Left ventricle myocardium inferior (tissue), 1 donor: ENCODE data around the gene BSPRY. TPM values are rescaled to one million over a fixed set of nuclear protein-coding genes. Genes with fewer than 3 reads are reported as not detected.

Source experiments
- DNase-seq: peaks from one replicate; pipeline ENCODE4 v3.0.0-alpha.2; 2020
- H3K27ac ChIP-seq: fragments of 200-600 bp; replicated peaks from 2 replicates; pipeline ENCODE4 v1.8.0; 2021
- H3K27me3 ChIP-seq: fragments of 200-600 bp; 2 replicates; pipeline ENCODE4 v1.8.0; 2021; ENCODE audit warnings: low read depth
- H3K36me3 ChIP-seq: fragments of 200-600 bp; 2 replicates; pipeline ENCODE4 v1.8.0; 2021
- H3K4me1 ChIP-seq: fragments of 200-600 bp; 2 replicates; pipeline ENCODE4 v1.8.0; 2021
- H3K4me3 ChIP-seq: fragments of 200-600 bp; 2 replicates; pipeline ENCODE4 v1.8.0; 2021; ENCODE audit warnings: mild to moderate bottlenecking, moderate library complexity
- H3K9me3 ChIP-seq: fragments of 200-600 bp; replicated peaks from 2 replicates; pipeline ENCODE4 v1.8.0; 2021
- intact Hi-C: fragments of 100-400 bp; cut with micrococcal nuclease; formaldehyde crosslinking; loops from one replicate; pipeline ENCODE4 v1.11.0; 2022
- total RNA-seq: library from RNA; stranded (reverse); fragmentation: NEBNext Ultra II Directional; extraction: Animal tissue kit (Norgen Biotek cat#: 25700); gene quantifications from one replicate; pipeline ENCODE4 v1.2.1, GENCODE V29; 2021
- TF ChIP-seq, protein P1 (sequence below): fragments of 200-600 bp; IDR thresholded peaks from 2 replicates; pipeline ENCODE4 v1.8.0; 2021; ENCODE audit warnings: antibody characterized with exemption, mild to moderate bottlenecking, borderline replicate concordance
- donor health status: DM: no; HTN: yes; CAD: no; lungs with severe emphysema.

Gene BSPRY
- total RNA-seq, 1 donor from 2014 or later: 0.25 TPM

DNA sequence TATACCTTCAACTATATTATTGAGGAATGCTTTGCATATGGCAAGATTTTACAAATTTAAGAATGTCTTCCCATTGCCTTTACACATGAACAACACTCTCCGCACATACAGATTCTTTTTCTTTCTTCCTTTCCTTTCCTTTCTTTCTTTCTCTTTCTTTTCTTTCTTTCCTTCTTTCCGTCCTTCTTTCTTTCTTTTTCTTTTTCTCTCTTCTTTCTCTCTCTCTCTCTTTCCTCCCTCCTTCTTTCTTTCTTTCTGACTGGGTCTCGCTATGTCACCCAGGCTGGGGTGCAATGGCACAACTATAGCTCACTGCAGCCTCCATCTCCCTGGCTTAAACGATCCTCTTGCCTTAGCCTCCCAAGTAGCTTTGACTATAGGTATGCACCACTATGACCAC lies 23.1 kb upstream of the BSPRY start:
- peaks cover 9% of the 10 kb centered on the region for H3K4me1 ChIP-seq

DNA sequence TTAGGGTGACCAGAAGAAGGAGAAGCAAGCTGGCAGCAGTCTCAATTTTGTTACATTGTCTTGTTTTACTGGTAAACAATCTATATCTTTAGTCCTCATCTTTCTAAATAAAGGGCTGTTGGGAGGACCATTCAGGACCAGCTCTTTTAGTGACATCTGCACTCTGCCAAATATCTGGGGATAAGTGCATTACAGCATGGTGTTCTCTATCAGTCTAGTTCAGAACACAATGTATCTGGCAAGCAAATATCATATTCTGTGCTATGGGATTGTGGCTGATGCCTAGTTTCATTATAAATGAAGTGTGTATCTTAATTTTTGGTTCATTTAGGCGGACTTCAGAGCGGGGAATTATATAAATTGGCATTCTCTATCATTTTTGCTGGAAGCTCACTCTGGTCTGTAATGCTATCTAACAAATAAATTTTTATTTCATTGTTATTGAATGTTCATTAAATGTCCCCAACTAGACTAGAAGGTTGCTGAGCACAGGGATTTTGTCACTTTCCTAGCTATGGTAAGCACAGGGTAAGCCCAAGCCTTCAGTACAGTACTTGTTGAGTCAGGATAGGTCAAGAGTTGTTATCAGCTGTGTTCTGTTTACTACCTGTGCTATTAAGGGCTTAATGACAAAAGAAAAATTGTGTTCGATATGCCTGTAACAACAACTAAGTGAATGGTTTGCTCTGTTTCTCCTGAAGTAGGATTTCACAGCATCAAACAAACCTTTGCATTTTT lies 21.1 kb upstream of the BSPRY start:
- Histone ChIP-seq H3K9me3 (no peaks in the 10 kb centered on the region), H3K4me3 (no peak overlapping the region), H3K4me1 (peaks cover 9% of the 10 kb centered on the region), H3K36me3 (no peaks in the 10 kb centered on the region), H3K27me3 (no peaks in the 10 kb centered on the region), H3K27ac (peak overlapping the region; percentile 73)
- intact Hi-C loops: no loop called here
- no peak for DNase-seq
- TF ChIP-seq, protein P1, sequence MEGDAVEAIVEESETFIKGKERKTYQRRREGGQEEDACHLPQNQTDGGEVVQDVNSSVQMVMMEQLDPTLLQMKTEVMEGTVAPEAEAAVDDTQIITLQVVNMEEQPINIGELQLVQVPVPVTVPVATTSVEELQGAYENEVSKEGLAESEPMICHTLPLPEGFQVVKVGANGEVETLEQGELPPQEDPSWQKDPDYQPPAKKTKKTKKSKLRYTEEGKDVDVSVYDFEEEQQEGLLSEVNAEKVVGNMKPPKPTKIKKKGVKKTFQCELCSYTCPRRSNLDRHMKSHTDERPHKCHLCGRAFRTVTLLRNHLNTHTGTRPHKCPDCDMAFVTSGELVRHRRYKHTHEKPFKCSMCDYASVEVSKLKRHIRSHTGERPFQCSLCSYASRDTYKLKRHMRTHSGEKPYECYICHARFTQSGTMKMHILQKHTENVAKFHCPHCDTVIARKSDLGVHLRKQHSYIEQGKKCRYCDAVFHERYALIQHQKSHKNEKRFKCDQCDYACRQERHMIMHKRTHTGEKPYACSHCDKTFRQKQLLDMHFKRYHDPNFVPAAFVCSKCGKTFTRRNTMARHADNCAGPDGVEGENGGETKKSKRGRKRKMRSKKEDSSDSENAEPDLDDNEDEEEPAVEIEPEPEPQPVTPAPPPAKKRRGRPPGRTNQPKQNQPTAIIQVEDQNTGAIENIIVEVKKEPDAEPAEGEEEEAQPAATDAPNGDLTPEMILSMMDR: no peak

More for the DNA sequence above, 23.1 kb upstream of the BSPRY start:
- intact Hi-C loops: no loop called here
- no peaks in the 10 kb centered on the region for H3K9me3 ChIP-seq
- no peak for DNase-seq
- TF ChIP-seq, protein P1: no peak
- no peak overlapping the region for H3K4me3 ChIP-seq
- no peaks in the 10 kb centered on the region for H3K27me3 ChIP-seq
- peaks cover 4% of the 10 kb centered on the region for H3K36me3 ChIP-seq
- H3K27ac ChIP-seq: no peak overlapping the region

DNA sequence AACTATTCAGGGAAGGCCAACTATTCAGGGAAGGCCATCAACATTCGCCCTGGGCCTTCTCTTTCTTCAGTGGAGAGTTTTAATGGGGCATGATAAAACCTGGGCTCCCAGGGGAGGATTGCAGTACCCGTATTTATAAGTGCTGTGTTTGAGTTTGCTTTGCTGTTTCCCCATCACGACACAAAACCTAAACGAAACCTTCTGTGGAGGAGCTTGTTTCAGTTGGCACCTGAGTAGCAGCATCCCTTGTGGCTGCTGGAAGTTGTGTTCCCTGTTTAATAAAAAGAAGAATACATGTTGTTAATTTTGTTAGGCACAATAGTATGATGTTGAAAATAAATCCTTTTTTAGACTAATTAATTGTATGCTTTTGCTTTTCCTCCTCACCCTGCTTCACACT lies 17.6 kb upstream of the BSPRY start:
- Histone ChIP-seq H3K4me3 (no peak overlapping the region), H3K4me1 (peaks cover 9% of the 10 kb centered on the region), H3K27me3 (no peaks in the 10 kb centered on the region), H3K36me3 (no peaks in the 10 kb centered on the region), H3K27ac (no peak overlapping the region), H3K9me3 (no peaks in the 10 kb centered on the region)
- no peak for DNase-seq
- intact Hi-C loops: no loop called here
- TF ChIP-seq, protein P1: no peak

DNA sequence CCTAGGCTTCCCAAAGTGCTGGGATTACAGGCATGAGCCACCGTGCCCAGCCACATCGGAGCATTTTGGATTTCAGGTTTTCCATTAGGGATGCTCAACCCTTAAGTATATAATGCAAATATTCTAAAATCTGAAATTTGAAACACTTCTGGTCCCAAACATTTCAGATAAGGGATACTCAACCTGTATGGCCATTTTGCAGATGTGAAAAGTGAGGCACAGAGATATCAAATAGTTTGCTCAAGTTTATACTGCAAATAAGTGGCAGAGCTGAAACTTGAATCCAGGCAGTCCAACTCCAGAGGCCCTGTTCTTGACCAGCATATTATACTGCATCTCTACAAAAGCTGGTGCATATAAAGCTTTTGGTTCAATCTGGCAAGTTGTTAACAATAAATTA lies 11.6 kb upstream of the BSPRY start:
- Histone ChIP-seq H3K27ac (no peak overlapping the region), H3K36me3 (no peaks in the 10 kb centered on the region), H3K4me3 (no peak overlapping the region), H3K4me1 (peaks cover 21% of the 10 kb centered on the region), H3K27me3 (no peaks in the 10 kb centered on the region), H3K9me3 (no peaks in the 10 kb centered on the region)
- intact Hi-C loops: no loop called here
- TF ChIP-seq, protein P1: no peak
- no peak for DNase-seq

DNA sequence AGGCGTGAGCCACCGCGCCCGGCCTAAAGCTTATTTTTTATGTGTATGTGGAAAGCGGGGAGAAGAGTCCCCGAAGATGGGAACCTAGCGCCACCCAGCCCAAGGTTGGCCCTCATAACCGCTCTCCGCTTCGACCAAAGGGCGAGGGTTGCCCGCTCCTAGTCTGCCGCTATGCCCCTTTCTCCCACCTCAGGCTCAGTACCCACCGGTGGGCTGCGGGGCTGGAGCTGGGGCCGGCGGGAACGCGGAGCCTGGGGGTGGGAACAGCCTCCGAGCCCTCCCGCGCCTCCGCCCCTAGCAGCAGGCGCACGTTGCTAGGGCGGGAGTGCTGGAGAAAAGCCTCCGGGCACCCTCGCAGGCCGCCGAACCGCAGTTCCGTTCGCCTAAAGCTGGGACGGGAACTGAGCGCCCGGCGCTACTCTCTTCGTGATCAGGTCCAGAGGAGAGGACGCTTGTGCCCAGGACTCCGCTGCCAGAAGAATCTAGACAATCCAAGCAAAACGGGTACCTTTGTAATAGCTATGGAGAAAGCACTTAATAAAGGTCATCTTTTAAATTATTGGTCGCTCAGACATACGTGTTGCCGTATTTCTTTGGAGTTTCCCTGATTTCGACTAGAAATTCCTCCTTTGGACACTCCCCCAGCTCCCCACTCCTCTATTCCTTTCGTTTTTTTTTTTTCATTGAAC lies 9.2 kb upstream of the BSPRY start, which contains the start of gene WDR31:
Gene WDR31 (minus strand): TSS at position 265 of the 689 bp plus-strand sequence. CDS start 8,253 bp downstream, outside the sequence.
- H3K4me1 ChIP-seq: peaks cover 26% of the 10 kb centered on the region
- peak; percentile 88 for DNase-seq
- no peaks in the 10 kb centered on the region for H3K27me3 ChIP-seq
- H3K36me3 ChIP-seq: no peaks in the 10 kb centered on the region
- peak within 1 kb of the TSS; percentile 90 for H3K27ac ChIP-seq
- TF ChIP-seq, protein P1: no peak
- intact Hi-C loops: no loop called here
- no peaks in the 10 kb centered on the region for H3K9me3 ChIP-seq
- H3K4me3 ChIP-seq: peak within 1 kb of the TSS; percentile 88
